Left ventricle myocardium superior (tissue), 1 donor: ENCODE data around the gene RAE1. TPM values are rescaled to one million over a fixed set of nuclear protein-coding genes. Genes with fewer than 3 reads are reported as not detected.
"Not testable (repeated sequence)": the region's sequence is repeated elsewhere in the genome, so short reads cannot be mapped to it uniquely, and the experiment has no call there.

ENCODE experiments used
- ATAC-seq: fragments of 200-7000 bp; cut with Tn5 transposase; one replicate; pipeline ENCODE4 v1.9.1; 2020; ENCODE audit warnings: mild to moderate bottlenecking, moderate library complexity
- DNase-seq: peaks from one replicate; pipeline ENCODE4 v3.0.0-alpha.2; 2020
- intact Hi-C: fragments of 100-400 bp; cut with micrococcal nuclease; formaldehyde crosslinking; loops from one replicate; pipeline ENCODE4 v1.11.0; 2022
- microRNA-seq: library from miRNA; unstranded; fragments of <30 nt; microRNA quantifications from one replicate; pipeline ENCODE4 v1.2.0, GENCODE V29; 2020; ENCODE audit warnings: borderline number of aligned reads
- total RNA-seq: library from RNA; stranded (reverse); fragmentation: NEBNext Ultra II Directional; extraction: Animal tissue kit (Norgen Biotek cat#: 25700); gene quantifications from one replicate; pipeline ENCODE4 v1.2.1, GENCODE V29; 2021
- donor health status: DM: no; HTN: yes; CAD: no; lungs with severe emphysema.

The RAE1 gene
- total RNA-seq, 1 donor from 2014 or later: 15.1 TPM

- ATAC-seq, DNase-seq, intact Hi-C loops: not testable (repeated sequence)
These were observed 68.4 kb downstream of the RAE1 start for GRCh38 chr20:57419479-57419878.

- DNase-seq (peak; percentile 23), ATAC-seq (peak; percentile 41)
- intact Hi-C loops: no loop called here
These were observed 69.7 kb downstream of the RAE1 start for GRCh38 chr20:57420571-57421252.

GRCh38 chr20:57421253-57422220 is 70.5 kb downstream of the RAE1 start:
- intact Hi-C loops: no loop called here
- DNase-seq (peak; percentile 11), ATAC-seq (no peak)

- DNase-seq: no peak
- intact Hi-C loops: no loop called here
- ATAC-seq: no peak
These were observed 71.2 kb downstream of the RAE1 start for GRCh38 chr20:57422254-57422653.

- DNase-seq (peak; percentile 32), ATAC-seq (peak; percentile 15)
- intact Hi-C loops: no loop called here
These were observed 74.3 kb downstream of the RAE1 start for GRCh38 chr20:57425150-57426013.

GRCh38 chr20:57426271-57426689 is 75.2 kb downstream of the RAE1 start:
- DNase-seq (no peak), ATAC-seq (no peak)
- intact Hi-C loops: no loop called here

GRCh38 chr20:57426831-57427230 is 75.8 kb downstream of the RAE1 start:
- peak; percentile 7 for DNase-seq
- intact Hi-C loops: no loop called here
- ATAC-seq: no peak

- DNase-seq (peak; percentile 25), ATAC-seq (no peak)
- intact Hi-C loops: no loop called here
These were observed 77.5 kb downstream of the RAE1 start for GRCh38 chr20:57428324-57429158.

Small RNAs within 50 kb of the gene (microRNA-seq; reads per million reads assigned to microRNA genes)
- not detected for gene MIR4325

Other genes with a start within 250 kb of the RAE1 start
- 32.2 TPM for gene BMP7, start 84.6 kb upstream of the RAE1 start, total RNA-seq
- not detected for gene SPO11, start 21.5 kb upstream of the RAE1 start, total RNA-seq
- gene RBM38, start 40.1 kb downstream of the RAE1 start, total RNA-seq: 89.3 TPM
- not detected for gene CTCFL, start 173.9 kb downstream of the RAE1 start, total RNA-seq
- 0.62 TPM for gene PCK1, start 209.9 kb downstream of the RAE1 start, total RNA-seq